HG02588 (cell line): ENCODE data around the gene FAM120B.

Experiments used
- ATAC-seq: cut with Tn5 transposase; IDR thresholded peaks from one replicate; pipeline ENCODE4 v1.9.1; 2021; ENCODE audit warnings: mild to moderate bottlenecking, moderate library complexity; ENCODE audit not compliant: unreplicated experiment

FAM120B gene

DNA sequence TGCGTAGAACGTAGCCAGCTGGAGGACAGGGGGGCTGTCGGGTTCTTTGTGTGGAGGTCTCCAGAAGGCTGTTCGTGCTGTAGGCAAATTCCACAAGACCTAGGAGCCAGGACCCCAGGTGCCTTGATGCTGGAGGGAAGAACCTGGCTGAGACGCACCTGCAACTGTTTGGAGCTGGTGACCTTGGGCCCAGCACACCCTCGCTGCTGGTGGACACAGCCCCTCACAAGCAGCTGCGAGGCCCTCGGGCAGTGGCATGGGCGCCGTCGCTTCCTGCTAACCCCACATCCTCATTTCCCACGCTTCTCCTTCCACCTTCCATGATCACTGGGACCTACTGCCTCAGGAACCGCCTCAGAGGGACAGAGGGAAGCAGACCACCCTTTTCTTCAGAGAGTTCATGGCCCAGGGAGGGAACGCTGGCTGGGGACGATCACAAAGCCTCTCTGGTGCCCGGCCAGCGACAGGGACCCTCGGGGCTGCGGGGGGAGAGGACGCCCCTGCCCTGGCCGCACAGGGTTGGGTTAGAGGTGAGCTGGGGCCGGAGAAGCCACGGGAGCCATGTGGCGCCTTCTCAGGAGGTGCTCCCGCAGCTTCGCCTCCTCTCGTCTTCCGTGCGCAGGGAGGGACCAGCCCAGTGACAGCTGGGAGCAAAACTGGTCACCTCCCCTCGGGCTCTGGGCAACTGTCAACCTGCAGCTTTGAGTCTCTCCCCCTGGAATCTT lies 34.1 kb upstream of the FAM120B start:
- ATAC-seq = no peak

DNA sequence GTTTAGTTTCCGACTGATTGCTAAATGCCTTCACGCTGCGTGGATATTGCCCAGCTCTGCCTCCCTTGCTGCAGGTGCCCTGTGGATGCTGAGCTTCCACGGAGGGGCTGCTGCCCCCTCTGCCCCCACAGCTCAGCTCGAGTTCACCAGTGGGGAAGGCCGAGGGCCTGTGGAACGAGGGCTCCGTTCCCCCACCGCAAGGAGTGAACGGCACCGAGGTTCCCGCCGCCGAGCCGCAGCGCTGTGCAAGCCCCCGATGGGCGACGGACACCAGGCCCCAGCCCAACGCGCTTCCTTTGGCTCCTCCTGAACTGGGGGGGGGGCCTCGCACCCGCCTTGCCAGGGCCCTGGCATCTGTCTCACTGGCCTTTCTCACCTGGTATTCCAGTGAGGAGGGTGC lies 33.4 kb upstream of the FAM120B start:
- no peak for ATAC-seq

DNA sequence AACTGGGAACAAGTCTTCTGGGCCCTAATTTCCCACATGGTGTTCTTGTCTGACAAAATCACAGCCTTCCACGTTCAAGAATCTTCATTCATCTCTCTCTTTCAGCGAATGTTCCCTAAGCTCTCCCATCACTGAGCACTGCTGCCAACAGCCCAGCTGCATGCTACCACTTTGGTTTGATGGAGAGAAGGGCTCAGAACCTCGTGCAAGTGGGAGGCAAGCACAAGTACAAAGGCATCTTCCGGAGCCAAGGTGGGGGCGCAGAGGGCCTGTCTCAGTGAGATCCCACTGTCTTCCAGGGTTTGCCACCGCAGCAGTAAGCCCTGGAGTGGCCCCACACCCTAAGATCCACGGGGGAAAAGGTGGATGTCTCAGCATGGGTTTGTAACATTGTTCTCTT lies 32.9 kb upstream of the FAM120B start:
- ATAC-seq = no peak

DNA sequence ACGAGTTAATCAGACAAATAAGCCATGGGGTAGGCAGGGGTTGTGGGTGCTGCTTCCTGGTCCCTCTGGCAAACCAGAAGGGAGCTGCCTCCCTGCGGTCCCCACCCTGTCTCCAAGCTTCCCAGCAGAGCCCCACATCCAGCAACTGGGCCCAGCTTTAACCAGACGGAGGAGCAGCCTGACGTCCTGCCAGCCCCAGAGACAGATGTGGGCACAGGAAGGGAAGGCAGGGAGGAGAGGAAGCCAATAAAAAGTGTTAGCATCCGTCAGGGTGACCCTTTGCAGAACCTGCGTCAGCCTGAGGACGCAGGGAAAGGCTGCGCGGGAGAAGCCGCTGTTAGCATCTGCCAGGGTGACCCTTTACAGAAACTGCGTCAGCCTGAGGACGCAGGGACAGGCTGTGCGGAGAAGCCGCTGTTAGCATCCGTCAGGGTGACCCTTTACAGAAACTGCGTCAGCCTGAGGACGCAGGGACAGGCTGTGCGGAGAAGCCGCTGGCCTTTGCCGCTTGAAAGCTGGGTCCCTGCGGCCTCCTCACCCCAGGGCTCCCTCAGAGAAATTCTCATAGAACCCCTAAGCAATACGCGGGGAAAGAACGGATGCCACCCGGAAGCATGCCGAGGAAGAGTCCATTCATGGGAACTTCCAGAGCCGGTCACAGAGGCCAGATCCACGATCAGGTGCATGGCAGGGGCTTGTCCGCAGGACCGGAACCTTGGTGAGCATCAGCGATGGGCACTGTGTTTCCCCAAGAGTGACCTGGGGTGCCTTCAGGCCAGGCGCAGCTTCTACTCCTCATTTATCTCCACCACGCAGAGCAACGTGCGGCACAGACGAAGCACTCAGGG lies 31.6 kb upstream of the FAM120B start:
- ATAC-seq = no peak

DNA sequence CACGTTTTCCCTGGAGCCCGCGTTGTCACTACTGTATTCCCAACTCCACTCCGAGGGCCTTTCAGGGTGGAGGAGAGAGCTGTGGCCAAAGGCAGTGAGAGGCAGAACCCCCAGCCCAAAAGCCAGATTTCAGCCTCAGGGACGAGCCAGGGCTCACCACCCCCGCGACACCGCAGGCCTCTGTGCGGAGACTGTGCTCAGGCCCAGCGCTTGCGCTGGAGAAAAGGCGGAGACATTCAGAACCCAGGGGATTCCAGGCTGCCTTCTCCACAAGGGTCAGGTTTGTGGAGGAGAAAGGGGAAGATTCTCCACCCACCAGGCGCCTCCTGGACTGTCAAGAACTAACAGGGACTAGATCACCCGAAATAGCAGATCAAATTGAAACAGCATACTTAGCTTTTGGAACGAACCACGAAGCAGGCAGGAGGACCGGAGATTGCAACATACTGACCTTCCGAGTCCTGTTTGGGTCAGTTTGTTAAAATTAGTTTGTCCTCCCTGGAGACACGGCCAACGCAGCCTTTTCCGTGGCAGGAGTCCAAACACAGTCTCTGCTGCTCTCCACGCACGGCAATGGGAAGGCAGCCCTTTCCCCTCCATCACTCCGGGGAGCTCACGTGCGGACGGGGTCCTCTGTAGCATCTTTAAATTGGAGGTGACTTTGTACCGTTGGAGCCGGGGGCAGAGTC lies 30.0 kb upstream of the FAM120B start:
- ATAC-seq = no peak

DNA sequence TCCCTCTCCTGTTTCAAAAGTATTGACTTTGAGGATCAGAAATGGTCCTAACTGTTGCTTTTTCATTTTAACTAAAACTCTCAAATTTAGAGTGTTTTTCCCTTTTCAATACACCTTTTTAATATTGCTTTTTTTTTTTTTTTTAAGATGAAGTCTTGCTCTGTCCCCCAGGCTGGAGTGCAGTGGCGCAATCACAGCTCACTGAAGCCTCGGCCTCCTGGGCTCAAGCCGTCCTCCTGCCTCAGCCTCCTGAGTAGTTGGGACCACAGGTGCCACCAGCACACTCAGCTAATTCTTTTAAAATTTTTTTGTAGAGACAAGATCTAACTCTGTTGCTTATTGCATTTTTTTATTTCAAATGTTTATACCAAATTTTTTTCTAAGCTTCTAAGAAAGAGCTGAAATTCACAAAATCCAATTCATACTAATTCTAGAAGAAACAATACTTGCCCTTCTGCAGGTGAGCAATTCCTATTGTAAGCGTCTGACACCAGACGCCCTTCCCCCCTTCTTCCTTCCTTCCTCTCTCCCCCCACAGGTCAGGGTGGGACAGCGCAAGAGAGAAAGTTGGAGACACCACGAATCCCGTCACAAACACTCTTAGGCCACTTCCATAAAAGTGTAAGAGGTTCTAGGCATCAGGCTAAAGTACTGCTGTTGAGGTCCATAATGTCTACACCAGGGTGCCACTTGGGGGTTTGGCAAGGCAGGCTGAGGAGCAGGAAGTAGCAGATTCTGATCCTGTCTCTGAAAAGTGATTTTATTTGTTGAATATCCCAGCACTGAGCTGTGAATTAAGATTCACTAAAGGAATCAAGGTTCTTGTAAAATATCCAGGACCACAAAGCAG lies 28.4 kb upstream of the FAM120B start:
- ATAC-seq = no peak

DNA sequence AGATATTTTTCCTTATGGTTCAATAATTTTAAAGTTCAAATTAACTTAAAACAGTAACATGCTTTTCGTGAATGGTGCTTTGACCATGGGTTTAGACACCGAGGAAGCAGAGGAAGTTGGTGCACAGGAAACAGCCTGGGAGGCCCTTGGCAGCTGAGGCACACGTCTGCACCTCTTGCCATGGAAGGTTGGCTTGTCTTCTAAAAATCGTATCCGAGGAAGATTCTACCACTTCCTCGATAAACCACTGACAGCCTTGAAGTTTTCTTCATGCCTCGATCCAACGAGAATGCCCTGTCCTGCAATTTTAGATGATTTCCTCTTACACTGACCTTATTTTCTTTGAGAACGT lies 27.8 kb upstream of the FAM120B start:
- ATAC-seq = no peak

DNA sequence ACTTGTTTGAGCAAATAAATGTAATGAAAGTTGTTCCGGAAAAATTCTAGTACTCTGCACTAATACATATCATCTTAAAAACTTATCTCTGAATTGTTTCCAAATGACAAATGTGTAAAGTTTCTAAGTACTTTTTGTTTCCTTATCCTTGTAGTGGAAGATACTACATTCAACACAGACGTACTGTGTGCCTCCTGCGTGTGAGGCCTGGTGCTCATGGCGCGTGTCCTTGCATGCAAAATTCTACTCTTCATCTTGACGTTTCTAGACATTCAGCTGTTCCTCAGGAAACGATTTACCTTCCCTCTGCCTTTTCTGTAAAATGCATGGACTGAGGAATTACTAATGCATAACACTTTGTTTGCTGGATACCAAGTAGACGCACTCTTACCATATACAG lies 27.1 kb upstream of the FAM120B start:
- ATAC-seq = no peak

DNA sequence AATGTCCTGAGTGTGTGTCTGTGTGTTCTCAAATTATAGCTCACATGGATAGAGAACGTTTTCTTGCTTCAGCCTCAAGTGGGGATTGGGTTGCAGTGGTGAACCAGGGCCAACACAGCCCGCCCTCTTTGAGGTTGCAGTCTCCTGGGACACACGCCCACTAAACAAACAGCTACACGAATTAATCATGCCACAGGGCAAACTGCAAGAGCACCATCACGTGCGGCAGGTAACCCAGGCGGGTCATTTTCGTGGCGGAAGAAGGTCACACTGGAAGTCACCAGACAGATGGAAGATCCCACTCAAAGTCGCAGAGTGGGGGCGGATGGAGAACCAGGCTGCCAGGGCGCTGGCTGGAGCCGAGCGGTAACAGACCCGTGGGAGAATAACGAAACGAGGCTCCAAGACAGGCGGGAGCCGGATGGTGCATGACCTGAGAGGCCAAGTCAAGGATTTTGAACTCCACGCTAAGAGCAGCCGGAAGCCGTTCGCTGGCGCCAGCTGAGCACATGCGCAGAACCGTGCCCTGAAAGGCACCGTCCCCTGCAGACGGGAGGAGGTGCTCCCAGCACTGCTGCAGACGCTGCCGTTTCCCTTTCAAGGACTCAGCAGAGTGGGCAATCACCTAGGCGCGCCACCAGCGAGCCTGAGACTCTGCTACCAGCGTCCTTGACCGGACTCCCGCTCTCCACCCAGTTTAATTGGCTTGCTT lies 26.4 kb upstream of the FAM120B start:
- ATAC-seq = no peak

DNA sequence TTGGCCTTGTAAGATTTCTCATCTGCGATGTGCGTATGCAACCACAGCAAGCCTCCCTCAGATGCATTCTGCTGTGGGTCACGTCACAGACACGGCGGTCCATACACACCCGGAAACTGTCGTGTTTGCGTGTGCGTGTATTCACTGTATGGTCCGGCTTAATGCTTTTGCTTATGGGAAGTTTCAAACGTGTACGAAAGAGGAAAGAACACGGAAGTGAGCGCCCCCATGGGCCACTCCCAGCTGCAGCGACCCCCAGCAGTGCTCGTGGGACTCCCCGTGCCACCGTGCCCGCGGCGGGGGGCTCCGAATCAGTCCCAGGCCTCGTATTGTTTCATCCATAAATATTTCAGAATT lies 25.9 kb upstream of the FAM120B start:
- ATAC-seq = no peak

DNA sequence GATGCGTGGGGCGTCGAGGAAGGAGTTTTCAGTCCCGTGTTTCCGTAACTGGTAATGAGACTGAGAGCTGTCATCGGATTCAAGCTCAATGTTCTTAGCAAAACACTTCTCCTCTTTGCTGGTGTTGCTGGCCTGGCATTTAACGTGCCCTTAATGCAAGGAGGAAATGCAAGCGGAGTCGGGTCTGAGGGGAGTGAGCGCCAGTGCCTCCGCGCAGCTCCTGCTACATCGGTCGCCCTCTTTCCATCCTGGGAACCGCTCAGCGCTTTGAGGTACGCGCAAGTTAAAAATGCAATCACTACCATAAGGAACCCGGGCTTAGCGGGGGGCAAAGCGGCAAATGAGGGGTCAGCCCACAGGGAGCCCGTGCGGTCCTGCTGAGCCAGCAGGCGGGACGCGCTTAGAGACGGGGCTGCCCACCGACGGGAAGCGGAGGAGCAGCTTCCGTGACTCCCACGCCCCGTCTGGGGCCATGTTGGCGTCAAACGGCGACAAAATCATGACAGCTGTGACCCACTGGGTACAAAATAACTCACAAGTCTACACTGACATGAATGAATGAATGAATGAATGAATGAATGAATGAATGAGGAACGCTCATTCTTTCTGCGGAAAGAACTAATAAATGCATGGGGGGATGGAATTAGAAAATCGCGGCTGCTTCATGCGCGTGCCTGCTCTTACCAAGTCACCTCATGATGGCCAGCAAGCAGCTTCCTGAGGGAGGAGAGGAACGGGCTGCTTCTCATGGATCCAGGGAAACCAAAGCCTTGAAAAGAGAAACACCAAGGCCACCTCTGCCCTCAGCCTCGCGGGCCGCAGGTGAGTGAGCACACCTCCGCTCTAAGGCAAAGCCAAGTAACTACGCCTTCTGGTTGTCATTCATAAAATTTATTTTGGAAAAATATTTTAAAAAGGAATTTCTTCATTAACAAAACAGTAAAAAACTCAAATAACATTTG lies 24.9 kb upstream of the FAM120B start:
- ATAC-seq = no peak

DNA sequence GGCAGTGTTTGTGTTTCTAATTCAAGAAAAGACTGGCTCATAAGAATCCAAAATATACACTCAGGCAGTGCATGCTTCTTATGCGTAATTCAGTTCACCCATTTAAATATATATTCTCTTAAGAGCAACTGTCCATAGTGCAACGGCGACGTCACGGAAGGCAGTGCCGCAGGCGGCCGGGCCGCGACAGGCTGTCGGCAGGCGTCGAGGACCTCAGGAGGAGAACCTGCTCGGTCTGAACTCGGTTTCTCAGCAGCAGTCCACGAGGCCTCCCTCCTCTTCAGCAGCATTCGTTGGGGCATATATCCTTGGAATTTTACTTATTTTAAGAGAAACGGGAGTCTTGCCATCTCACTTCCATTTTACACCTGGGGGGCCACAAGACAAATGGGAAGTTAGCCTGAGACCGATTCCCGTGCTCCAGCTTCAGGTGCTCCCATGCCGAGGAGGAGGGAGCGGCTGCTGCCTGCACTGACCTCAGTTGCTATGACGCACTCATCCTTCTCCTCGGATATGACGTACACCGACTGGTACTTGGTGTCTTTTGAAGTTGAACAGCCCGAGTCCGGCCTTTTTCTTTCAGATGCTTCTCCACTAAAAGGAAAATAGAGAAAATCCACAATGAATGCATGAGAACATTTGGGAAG lies 23.9 kb upstream of the FAM120B start:
- ATAC-seq = no peak

DNA sequence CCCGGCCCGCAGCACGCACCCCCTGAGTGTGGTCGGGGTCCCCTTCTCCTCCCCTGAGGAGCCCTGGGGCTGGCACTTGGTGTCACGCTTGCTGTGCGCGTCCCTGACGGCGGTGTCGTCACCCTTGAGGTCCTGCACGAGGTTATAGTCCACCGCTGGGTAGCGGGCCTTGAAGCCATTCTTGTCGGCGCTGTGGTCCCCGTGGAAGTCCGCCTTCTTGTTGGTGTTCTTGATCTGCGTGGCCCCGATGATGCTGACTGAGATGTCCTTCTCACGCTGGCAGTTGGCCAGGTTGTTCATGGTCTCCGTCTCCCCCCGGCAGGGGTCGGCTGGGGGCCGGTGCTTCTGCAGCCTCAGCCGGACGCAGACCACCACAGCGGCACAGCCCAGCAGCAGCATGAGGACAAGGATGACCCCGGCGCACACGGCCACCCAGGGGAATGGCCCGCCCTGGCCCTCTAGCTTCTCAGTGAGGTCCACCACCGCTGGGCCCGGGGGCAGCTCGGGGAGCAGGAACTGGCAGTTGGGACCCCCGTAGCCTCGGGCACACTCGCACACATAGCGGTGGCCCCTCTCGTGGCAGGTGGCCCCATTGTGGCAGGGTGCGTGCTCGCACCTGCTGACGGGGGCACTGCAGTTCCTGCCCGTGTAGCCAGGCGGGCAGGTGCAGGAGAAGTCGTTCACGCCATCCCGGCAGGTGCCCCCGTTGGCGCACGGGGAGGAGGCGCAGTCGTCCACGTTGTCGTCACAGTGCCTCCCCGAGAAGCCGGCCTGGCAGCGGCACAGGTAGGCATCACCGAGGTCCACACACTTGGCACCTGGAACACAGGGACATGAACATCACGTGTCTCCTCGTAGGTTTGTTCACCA lies 23.1 kb upstream of the FAM120B start:
- ATAC-seq = no peak

DNA sequence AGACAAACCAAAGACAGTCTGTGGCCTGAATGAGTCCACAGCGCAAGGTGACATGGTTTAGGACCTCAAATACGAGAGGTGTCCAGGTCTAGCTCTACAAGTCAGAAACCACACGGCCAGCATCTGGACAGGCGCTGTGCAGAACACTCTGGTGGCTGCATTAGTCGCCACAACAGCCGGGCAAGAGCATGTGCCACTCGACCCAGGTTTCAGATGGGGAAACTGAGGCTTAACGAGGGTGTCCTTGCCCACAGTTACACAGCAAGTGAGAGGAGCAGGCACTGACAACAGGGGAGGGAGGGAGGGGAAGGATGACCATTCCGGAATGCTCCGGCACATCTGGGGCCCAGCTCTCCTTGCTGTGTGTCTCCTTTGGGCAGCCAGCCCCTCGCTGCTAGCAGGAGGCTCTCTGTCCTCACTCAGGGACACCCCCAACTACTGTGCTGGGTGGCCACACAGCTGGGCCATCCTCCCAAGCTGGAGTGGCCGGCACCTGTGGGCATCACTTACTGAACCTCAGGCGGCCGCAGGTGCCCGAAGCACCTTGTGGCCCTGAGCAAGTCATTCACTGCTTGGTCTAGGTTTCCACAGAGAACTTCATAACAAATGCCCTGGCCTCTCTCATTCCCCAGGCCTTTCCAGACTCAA lies 22.3 kb upstream of the FAM120B start:
- ATAC-seq = no peak

DNA sequence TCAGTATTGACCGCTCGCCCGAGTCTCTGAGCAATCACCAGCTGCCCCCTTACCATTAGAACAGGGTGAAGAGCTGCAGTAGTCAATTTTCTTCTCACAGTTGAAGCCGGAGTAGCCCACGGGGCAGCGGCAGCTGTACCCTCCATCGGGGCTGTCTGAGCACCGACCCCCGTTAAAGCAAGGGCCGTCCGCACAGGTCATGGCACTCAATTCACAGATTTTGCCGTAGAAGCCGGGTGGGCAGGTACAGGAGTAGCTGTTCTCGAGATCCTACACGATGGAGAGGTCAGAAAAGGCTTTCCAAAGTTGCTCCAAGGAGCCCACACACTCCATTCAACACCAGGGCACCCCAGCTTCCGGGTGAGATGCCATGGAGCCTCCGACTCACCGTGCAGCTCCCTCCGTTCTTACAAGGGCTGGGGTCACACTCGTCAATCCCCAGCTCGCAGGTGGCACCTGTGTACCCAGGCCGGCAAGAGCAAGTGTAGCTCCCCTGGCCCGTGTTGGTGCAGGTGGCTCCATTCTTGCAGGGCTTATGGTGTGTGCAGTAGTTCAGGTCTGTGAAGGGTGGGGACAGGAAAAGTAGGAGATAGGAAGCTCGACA lies 21.6 kb upstream of the FAM120B start:
- no peak for ATAC-seq

DNA sequence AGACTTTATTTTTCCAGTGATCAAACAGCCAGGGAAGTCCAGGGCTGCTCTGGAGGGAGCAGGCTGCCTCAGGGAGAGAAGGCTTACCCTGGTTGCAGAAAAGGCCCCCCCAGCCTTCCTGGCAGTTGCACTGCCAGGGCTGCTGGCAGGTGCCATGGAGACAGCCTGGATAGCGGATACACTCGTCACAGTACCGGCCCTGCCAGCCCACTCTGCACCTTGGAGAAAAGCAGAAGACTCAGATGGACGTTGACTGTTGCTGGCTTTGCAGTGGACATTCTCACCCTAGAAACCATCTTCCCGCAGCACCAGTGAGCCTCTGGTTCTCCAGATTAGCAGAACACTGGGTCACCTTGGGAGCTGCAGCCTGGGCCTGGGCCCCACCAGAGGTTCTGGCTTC lies 21.1 kb upstream of the FAM120B start:
- no peak for ATAC-seq
